ENCODE data around the gene SPC24. TPM values are rescaled to one million over a fixed set of nuclear protein-coding genes. Genes with fewer than 3 reads are reported as not detected.
"Not testable (repeated sequence)": the region's sequence is repeated elsewhere in the genome, so short reads cannot be mapped to it uniquely, and the experiment has no call there.

Gene SPC24
- polyA plus RNA-seq, 1 of the 3 experiments (the other 2 are of a cell fraction): 18.9 TPM

DNA sequence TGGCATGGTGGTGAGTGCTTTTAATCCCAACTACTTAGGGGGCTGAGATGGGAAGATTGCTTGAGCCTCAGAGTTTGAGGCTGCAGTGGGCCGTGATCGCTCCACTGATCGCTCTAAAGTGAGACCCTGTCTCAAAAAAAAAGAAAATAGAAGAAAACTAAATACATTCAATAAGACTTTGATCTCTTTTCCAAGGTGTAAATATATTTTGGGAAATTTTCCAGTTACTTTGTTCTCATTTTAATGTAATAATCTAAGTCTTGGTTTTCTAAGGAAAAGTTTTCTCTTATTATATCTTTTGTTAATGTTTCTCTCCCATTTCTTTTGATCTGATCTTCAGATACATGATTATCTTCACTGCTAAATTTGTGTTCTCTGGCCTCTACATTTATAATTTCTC is 56.7 kb downstream of the SPC24 start (continued):
- TF ChIP-seq GABPA (IDR thresholded peaks at IDR 0.05; ENCODE audit: low read depth): no peak
- TF ChIP-seq, protein P1, sequence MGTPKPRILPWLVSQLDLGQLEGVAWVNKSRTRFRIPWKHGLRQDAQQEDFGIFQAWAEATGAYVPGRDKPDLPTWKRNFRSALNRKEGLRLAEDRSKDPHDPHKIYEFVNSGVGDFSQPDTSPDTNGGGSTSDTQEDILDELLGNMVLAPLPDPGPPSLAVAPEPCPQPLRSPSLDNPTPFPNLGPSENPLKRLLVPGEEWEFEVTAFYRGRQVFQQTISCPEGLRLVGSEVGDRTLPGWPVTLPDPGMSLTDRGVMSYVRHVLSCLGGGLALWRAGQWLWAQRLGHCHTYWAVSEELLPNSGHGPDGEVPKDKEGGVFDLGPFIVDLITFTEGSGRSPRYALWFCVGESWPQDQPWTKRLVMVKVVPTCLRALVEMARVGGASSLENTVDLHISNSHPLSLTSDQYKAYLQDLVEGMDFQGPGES (IDR thresholded peaks at IDR 0.05; ENCODE audit: low read depth, low read length): no peak
- TF ChIP-seq, protein P2, sequence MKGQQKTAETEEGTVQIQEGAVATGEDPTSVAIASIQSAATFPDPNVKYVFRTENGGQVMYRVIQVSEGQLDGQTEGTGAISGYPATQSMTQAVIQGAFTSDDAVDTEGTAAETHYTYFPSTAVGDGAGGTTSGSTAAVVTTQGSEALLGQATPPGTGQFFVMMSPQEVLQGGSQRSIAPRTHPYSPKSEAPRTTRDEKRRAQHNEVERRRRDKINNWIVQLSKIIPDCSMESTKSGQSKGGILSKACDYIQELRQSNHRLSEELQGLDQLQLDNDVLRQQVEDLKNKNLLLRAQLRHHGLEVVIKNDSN (IDR thresholded peaks at IDR 0.05; ENCODE audit: borderline replicate concordance, low read depth): no peak
- TF ChIP-seq TAF1 (IDR thresholded peaks at IDR 0.05; ENCODE audit: borderline replicate concordance, low read depth, low read length): no peak
- TF ChIP-seq, protein P3, sequence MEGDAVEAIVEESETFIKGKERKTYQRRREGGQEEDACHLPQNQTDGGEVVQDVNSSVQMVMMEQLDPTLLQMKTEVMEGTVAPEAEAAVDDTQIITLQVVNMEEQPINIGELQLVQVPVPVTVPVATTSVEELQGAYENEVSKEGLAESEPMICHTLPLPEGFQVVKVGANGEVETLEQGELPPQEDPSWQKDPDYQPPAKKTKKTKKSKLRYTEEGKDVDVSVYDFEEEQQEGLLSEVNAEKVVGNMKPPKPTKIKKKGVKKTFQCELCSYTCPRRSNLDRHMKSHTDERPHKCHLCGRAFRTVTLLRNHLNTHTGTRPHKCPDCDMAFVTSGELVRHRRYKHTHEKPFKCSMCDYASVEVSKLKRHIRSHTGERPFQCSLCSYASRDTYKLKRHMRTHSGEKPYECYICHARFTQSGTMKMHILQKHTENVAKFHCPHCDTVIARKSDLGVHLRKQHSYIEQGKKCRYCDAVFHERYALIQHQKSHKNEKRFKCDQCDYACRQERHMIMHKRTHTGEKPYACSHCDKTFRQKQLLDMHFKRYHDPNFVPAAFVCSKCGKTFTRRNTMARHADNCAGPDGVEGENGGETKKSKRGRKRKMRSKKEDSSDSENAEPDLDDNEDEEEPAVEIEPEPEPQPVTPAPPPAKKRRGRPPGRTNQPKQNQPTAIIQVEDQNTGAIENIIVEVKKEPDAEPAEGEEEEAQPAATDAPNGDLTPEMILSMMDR (IDR thresholded peaks at IDR 0.05): no peak

DNA sequence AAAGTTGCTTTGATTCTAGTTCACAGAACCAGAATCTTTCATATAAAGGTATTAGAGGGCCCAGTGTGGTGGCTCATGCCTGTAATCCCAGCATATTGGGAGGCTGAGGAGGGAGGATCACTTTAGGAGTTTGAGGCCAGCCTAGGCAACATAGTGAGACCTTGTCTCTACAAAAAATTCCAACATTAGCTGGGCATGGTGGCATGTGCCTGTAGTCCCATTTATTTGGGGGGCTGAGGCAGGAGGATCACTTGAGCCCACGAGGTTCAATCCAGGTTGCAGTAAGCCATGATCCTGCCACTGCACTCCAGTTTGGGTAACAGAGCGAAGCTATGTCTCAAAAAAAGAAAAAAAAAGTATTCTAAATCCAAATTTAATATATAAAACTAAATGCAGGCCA is 57.3 kb downstream of the SPC24 start:
- Histone ChIP-seq H3K27me3 (ENCODE audit: insufficient read depth) (no peaks in the 10 kb centered on the region), H3K27ac (ENCODE audit: low read depth in 2 of 2, low read length in 1 of 2) (no peak overlapping the region), H3K4me3 (ENCODE audit: low read depth in 2 of 2, low read length in 1 of 2) (no peak overlapping the region), H3K4me2 (no peak overlapping the region), H3K9me3 (no peaks in the 10 kb centered on the region; the same call in 1 of the 2 replicates), H4K20me1 (ENCODE audit: insufficient read depth) (no peaks in the 10 kb centered on the region; the same call in 1 of the 2 replicates), H2AFZ (ENCODE audit: low read depth) (no peak overlapping the region), H3K9ac (no peak overlapping the region), H3K4me1 (ENCODE audit: control insufficient read depth in 1 of 2, insufficient read depth in 2 of 2, low read depth in 1 of 2, low read length in 1 of 2) (peaks cover 0 to 28% of the 10 kb centered on the region in 2 experiments; a peak in 1 of 4 replicates), H3K9me2 (no peaks in the 10 kb centered on the region), H3K79me2 (ENCODE audit: insufficient read depth) (peaks cover 73% of the 10 kb centered on the region), H3K36me3 (replicated peaks in 1 of 2; ENCODE audit: control insufficient read depth in 1 of 2, insufficient read depth in 2 of 2, low read length in 1 of 2) (peaks cover 6 to 23% of the 10 kb centered on the region in 2 experiments), H3F3A (replicated peaks; ENCODE audit: insufficient read depth) (peaks cover 28% of the 10 kb centered on the region)
- POLR2A ChIA-PET: no interaction called here
- no peak for DNase-seq
- CTCF ChIA-PET: no interaction called here
- WGBS (ENCODE audit: low lambda C conversion rate): 94% methylated on average over 2 of the region's 2 CpGs
- TF ChIP-seq, protein P1 (IDR thresholded peaks at IDR 0.05; ENCODE audit: low read depth, low read length): no peak
- TF ChIP-seq NRF1 (IDR thresholded peaks at IDR 0.05; ENCODE audit: low read depth, low read length): no peak
- TF ChIP-seq, protein P4, sequence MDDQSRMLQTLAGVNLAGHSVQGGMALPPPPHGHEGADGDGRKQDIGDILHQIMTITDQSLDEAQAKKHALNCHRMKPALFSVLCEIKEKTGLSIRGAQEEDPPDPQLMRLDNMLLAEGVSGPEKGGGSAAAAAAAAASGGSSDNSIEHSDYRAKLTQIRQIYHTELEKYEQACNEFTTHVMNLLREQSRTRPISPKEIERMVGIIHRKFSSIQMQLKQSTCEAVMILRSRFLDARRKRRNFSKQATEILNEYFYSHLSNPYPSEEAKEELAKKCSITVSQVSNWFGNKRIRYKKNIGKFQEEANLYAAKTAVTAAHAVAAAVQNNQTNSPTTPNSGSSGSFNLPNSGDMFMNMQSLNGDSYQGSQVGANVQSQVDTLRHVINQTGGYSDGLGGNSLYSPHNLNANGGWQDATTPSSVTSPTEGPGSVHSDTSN (IDR thresholded peaks at IDR 0.05): no peak
- no peak for TF ChIP-seq CHD2 (IDR thresholded peaks at IDR 0.05; ENCODE audit: low read length, partially characterized antibody)
- no peak for TF ChIP-seq ELF1 (IDR thresholded peaks at IDR 0.05)
- no peak for TF ChIP-seq RFX5 (IDR thresholded peaks at IDR 0.05; ENCODE audit: low read length)
- TF ChIP-seq, protein P5, sequence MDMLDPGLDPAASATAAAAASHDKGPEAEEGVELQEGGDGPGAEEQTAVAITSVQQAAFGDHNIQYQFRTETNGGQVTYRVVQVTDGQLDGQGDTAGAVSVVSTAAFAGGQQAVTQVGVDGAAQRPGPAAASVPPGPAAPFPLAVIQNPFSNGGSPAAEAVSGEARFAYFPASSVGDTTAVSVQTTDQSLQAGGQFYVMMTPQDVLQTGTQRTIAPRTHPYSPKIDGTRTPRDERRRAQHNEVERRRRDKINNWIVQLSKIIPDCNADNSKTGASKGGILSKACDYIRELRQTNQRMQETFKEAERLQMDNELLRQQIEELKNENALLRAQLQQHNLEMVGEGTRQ (IDR thresholded peaks at IDR 0.05; ENCODE audit: borderline replicate concordance, low read depth, low read length): no peak
- no peak for TF ChIP-seq NFIC (IDR thresholded peaks at IDR 0.05; ENCODE audit: borderline replicate concordance)
- TF ChIP-seq YY1 (IDR thresholded peaks at IDR 0.05; ENCODE audit: low read depth): no peak

DNA sequence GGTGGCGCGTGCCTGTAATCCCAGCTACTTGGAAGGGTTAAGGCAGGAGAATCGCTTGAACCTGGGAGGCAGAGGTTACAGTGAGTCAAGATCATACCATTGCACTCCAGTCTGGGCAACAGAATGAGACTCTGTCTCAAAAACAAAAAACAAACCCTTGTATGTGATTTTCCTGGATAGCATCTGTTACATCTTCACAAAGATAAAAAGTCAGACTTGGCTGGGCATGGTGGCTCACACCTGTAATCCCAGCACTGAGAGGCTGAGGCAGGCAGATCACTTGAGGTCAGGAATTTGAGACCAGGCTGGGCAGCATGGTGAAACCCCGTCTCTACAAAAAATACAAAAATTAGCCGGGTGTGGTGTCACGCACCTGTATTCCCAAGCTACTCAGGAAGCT is 58.2 kb downstream of the SPC24 start:
- peaks cover 35% of the 10 kb centered on the region for H3F3A ChIP-seq (replicated peaks; ENCODE audit: insufficient read depth)
- H3K4me1 ChIP-seq (ENCODE audit: control insufficient read depth in 1 of 2, insufficient read depth in 2 of 2, low read depth in 1 of 2, low read length in 1 of 2): peaks cover 0 to 28% of the 10 kb centered on the region in 2 experiments; a peak in 1 of 4 replicates
- H2AFZ ChIP-seq (ENCODE audit: low read depth); POLR2A ChIA-PET; H3K4me2 ChIP-seq; CTCF ChIA-PET; H3K27me3 ChIP-seq (ENCODE audit: insufficient read depth); H4K20me1 ChIP-seq (ENCODE audit: insufficient read depth); DNase-seq; H3K9me3 ChIP-seq; H3K9ac ChIP-seq; H3K9me2 ChIP-seq; H3K27ac ChIP-seq (ENCODE audit: low read depth in 2 of 2, low read length in 1 of 2); H3K4me3 ChIP-seq (ENCODE audit: low read depth in 2 of 2, low read length in 1 of 2): not testable (repeated sequence)
- peaks cover 82% of the 10 kb centered on the region for H3K79me2 ChIP-seq (ENCODE audit: insufficient read depth)
- 97% methylated on average over 6 of the region's 6 CpGs for WGBS (ENCODE audit: low lambda C conversion rate)
- peaks cover 0 to 23% of the 10 kb centered on the region in 2 experiments for H3K36me3 ChIP-seq (replicated peaks in 1 of 2; ENCODE audit: control insufficient read depth in 1 of 2, insufficient read depth in 2 of 2, low read length in 1 of 2)
